Prostate gland (tissue), 2 donors: ENCODE data around the gene SLC38A3. TPM values are rescaled to one million over a fixed set of nuclear protein-coding genes. Genes with fewer than 3 reads are reported as not detected.

Experiments
- DNase-seq: peaks from one replicate; pipeline ENCODE4 v3.0.0-alpha.2; 2019; ENCODE audit warnings: low spot score
- H3K27ac ChIP-seq, 2 donors: fragments of 200-600 bp; sonication (generic); 2 replicates each; pipeline ENCODE4 v1.5.1; 2017 to 2019
- H3K27me3 ChIP-seq: fragments of 200-600 bp; sonication (generic); replicated peaks from 2 replicates; pipeline ENCODE4 v1.5.1; 2019; ENCODE audit not compliant: insufficient read depth
- H3K36me3 ChIP-seq, 2 donors: fragments of 200-600 bp; sonication (generic); 1 replicate in 1 of 2; 2 replicates in 1 of 2; pipeline versions ENCODE4 v1.5.1 to v1.8.1; 2017 to 2019
- H3K4me1 ChIP-seq: fragments of 200-600 bp; sonication (generic); replicated peaks from 2 replicates; pipeline ENCODE4 v1.5.1; 2019
- H3K4me3 ChIP-seq, 2 donors: fragments of 200-600 bp; sonication (generic); 2 replicates each; pipeline ENCODE4 v1.5.1; 2017 to 2019
- H3K9me3 ChIP-seq: fragments of 200-600 bp; sonication (generic); 2 replicates; pipeline ENCODE4 v1.5.1; 2017
- CTCF ChIP-seq, 4 experiments: fragments of 200-600 bp in 2 of 4; fragments of 450-650 bp in 2 of 4; sonication (generic) in 2 of 4; IDR thresholded peaks; 1 replicate in 3 of 4; 2 replicates in 1 of 4; pipeline ENCODE4 v1.5.1; 2016 to 2019; ENCODE audit warnings: antibody characterized with exemption in 4 of 4, mild to moderate bottlenecking in 2 of 4, moderate library complexity in 2 of 4
- POLR2A ChIP-seq: fragments of 450-650 bp; IDR thresholded peaks from one replicate; pipeline ENCODE4 v1.6.1; 2016; ENCODE audit warnings: antibody characterized with exemption, mild to moderate bottlenecking
- POLR2AphosphoS5 ChIP-seq: sonication (generic); formaldehyde crosslinking; IDR thresholded peaks from one replicate; pipeline ENCODE4 v1.6.1; 2017; ENCODE audit warnings: antibody characterized with exemption
- WGBS: methylation state at CpG from one replicate; pipeline ENCODE4 v1.1.5; 2018; 5-methylcytosine and 5-hydroxymethylcytosine counted together
- intact Hi-C: fragments of 100-400 bp; cut with DNase I; formaldehyde crosslinking; loops from one replicate; pipeline ENCODE4 v1.14.2; 2022
- total RNA-seq, 2 donors: library from RNA; depleted of rRNA; stranded (reverse); fragments of >200 nt; gene quantifications; one replicate each; pipeline ENCODE4 v1.1.0, GENCODE V29; 2016

Gene SLC38A3
- total RNA-seq, 2 donors from 2014 or later: 0.41 to 4.0 TPM

GRCh38 chr3:50184242-50184978 lies 20.7 kb upstream of the SLC38A3 start:
- Histone ChIP-seq H3K27ac (no peak overlapping the region), H3K4me3 (no peak overlapping the region), H3K36me3 (no peaks in the 10 kb centered on the region), H3K27me3 (no peaks in the 10 kb centered on the region), H3K9me3 (no peaks in the 10 kb centered on the region), H3K4me1 (no peaks in the 10 kb centered on the region)
- 84% methylated on average over 13 of the region's 21 CpGs for WGBS
- TF ChIP-seq POLR2A (no peak), CTCF (IDR thresholded peaks at IDR 0.05) (no peak), POLR2AphosphoS5 (no peak)
- no peak for DNase-seq
- intact Hi-C loops: no loop called here

GRCh38 chr3:50185230-50185629 lies 19.8 kb upstream of the SLC38A3 start:
- TF ChIP-seq POLR2AphosphoS5: no peak
- no peak for TF ChIP-seq POLR2A
- no peak for TF ChIP-seq CTCF (IDR thresholded peaks at IDR 0.05)
- H3K36me3 ChIP-seq: no peaks in the 10 kb centered on the region
- intact Hi-C loops: no loop called here
- no peaks in the 10 kb centered on the region for H3K27me3 ChIP-seq
- no peak overlapping the region for H3K27ac ChIP-seq
- DNase-seq: no peak
- H3K4me3 ChIP-seq: no peak overlapping the region
- 93% methylated on average over 4 of the region's 4 CpGs for whole genome bisulfite sequencing
- H3K9me3 ChIP-seq: no peaks in the 10 kb centered on the region
- no peaks in the 10 kb centered on the region for H3K4me1 ChIP-seq

GRCh38 chr3:50186096-50186495 lies 19.0 kb upstream of the SLC38A3 start:
- TF ChIP-seq POLR2AphosphoS5 (no peak), POLR2A (no peak), CTCF (IDR thresholded peaks at IDR 0.05) (no peak)
- H3K4me1 ChIP-seq: no peaks in the 10 kb centered on the region
- WGBS: 94% methylated on average over 10 of the region's 10 CpGs
- no peak overlapping the region for H3K4me3 ChIP-seq
- H3K36me3 ChIP-seq: no peaks in the 10 kb centered on the region
- intact Hi-C loops: no loop called here
- H3K9me3 ChIP-seq: no peaks in the 10 kb centered on the region
- no peaks in the 10 kb centered on the region for H3K27me3 ChIP-seq
- H3K27ac ChIP-seq: no peak overlapping the region
- no peak for DNase-seq

GRCh38 chr3:50187750-50188149 lies 17.3 kb upstream of the SLC38A3 start:
- H3K4me3 ChIP-seq: no peak overlapping the region
- no peaks in the 10 kb centered on the region for H3K27me3 ChIP-seq
- no peaks in the 10 kb centered on the region for H3K9me3 ChIP-seq
- H3K36me3 ChIP-seq: no peaks in the 10 kb centered on the region
- no peak for TF ChIP-seq CTCF (IDR thresholded peaks at IDR 0.05)
- no peak for TF ChIP-seq POLR2A
- TF ChIP-seq POLR2AphosphoS5: no peak
- DNase-seq: no peak
- WGBS: 87% methylated on average over 19 of the region's 19 CpGs
- intact Hi-C loops: no loop called here
- H3K4me1 ChIP-seq: no peaks in the 10 kb centered on the region
- no peak overlapping the region for H3K27ac ChIP-seq

GRCh38 chr3:50189274-50189673 lies 15.8 kb upstream of the SLC38A3 start:
- Histone ChIP-seq H3K27ac (no peak overlapping the region), H3K9me3 (no peaks in the 10 kb centered on the region), H3K36me3 (no peaks in the 10 kb centered on the region), H3K27me3 (peaks cover 8% of the 10 kb centered on the region), H3K4me1 (no peaks in the 10 kb centered on the region), H3K4me3 (no peak overlapping the region)
- WGBS: 10% methylated on average over 5 of the region's 5 CpGs
- intact Hi-C loops: loop anchor here (1.0 kb wide), 1 partner anchor 68 kb away; no protein-coding TSS in a partner anchor
- peak; percentile 55 to 95 (median 88) for TF ChIP-seq CTCF (IDR thresholded peaks at IDR 0.05)
- no peak for TF ChIP-seq POLR2A
- peak; percentile 72 for TF ChIP-seq POLR2AphosphoS5
- peak; percentile 84 for DNase-seq
